HL-60 (cell line): ENCODE results near the gene SLC12A8.

Source experiments
- DNase-seq, 2 experiments: peaks; one replicate each; pipeline ENCODE4 v3.0.0-alpha.2; 2010 to 2020; ENCODE audit warnings: low read depth in 1 of 2, low spot score in 1 of 2
- H3K27ac ChIP-seq: fragments of 250-450 bp; sonication (Bioruptor Pico); replicated peaks from 2 replicates; pipeline ENCODE4 v1.5.1; 2020; ENCODE audit warnings: mild to moderate bottlenecking, moderate library complexity
- H3K27me3 ChIP-seq: fragments of 250-450 bp; sonication (Bioruptor Pico); 2 replicates; pipeline ENCODE4 v1.5.1; 2021; ENCODE audit warnings: mild to moderate bottlenecking, moderate library complexity; ENCODE audit not compliant: insufficient read depth, poor library complexity, severe bottlenecking
- H3K4me3 ChIP-seq: replicated peaks from 2 replicates; pipeline ENCODE4 v1.5.1; 2011; ENCODE audit warnings: mild to moderate bottlenecking, control low read depth, low read length; ENCODE audit not compliant: insufficient read depth
- CTCF ChIP-seq: IDR thresholded peaks from one replicate; pipeline ENCODE4 v1.5.1; 2011; ENCODE audit warnings: low read length, control low read depth, inconsistent platforms; ENCODE audit not compliant: insufficient read depth
- GABPA ChIP-seq: IDR thresholded peaks from 2 replicates; pipeline ENCODE4 v1.6.1; 2012; ENCODE audit warnings: low read depth
- POLR2AphosphoS5 ChIP-seq: IDR thresholded peaks from 2 replicates; pipeline ENCODE4 v1.6.1; 2012; ENCODE audit warnings: low read depth
- REST ChIP-seq: IDR thresholded peaks from 2 replicates; pipeline ENCODE4 v1.6.1; 2012; ENCODE audit warnings: low read depth; ENCODE audit not compliant: insufficient replicate concordance
- SPI1 ChIP-seq: IDR thresholded peaks from 2 replicates; pipeline ENCODE4 v1.6.1; 2012; ENCODE audit warnings: low read depth, mild to moderate bottlenecking, borderline replicate concordance

Gene SLC12A8

GRCh38 chr3:125108833-125109535 lies 103.6 kb downstream of the SLC12A8 start:
- Histone ChIP-seq H3K4me3 (no peak overlapping the region), H3K27me3 (no peaks in the 10 kb centered on the region), H3K27ac (no peak overlapping the region)
- TF ChIP-seq CTCF = no peak
- no peak for TF ChIP-seq POLR2AphosphoS5
- TF ChIP-seq SPI1 = no peak
- DNase-seq = no peak

- Histone ChIP-seq H3K27me3 (no peaks in the 10 kb centered on the region), H3K27ac (no peak overlapping the region), H3K4me3 (no peak overlapping the region)
- no peak for TF ChIP-seq REST
- no peak for TF ChIP-seq SPI1
- no peak for TF ChIP-seq CTCF
- no peak for TF ChIP-seq GABPA
- TF ChIP-seq POLR2AphosphoS5 = no peak
- DNase-seq = no peak
Observed at GRCh38 chr3:125107861-125108567, 104.5 kb downstream of the SLC12A8 start.

GRCh38 chr3:125107363-125107762 lies 105.2 kb downstream of the SLC12A8 start:
- no peak overlapping the region for H3K4me3 ChIP-seq
- no peaks in the 10 kb centered on the region for H3K27me3 ChIP-seq
- TF ChIP-seq CTCF = no peak
- TF ChIP-seq SPI1 = no peak
- no peak for TF ChIP-seq POLR2AphosphoS5
- TF ChIP-seq REST = no peak
- no peak for TF ChIP-seq GABPA
- no peak overlapping the region for H3K27ac ChIP-seq
- no peak for DNase-seq
